RKO (cell line): ENCODE measurements around the gene GPR87.

Source experiments
- DNase-seq: peaks from one replicate; pipeline ENCODE4 v3.0.0-alpha.2; 2016; ENCODE audit warnings: low spot score

Gene GPR87

DNA sequence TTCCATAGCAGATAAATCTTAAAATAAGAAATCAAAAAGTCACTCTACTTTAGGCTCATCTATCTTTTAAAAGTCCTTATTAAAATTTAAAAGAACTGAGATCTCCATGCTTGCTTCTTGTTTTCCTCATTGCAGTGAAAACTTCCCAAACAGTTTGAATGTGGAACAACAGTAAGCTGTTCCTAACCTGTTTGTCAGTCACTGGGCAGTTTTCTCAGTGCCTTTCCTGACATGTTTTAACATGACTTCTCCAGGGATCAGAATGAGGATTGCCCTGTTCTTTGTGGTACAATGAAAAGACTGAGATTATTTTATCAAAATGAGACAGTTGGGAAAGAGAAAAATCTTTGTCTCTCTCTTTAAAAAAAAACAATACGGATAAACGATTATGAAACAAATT is 774 bp downstream of the GPR87 start:
- DNase-seq, result no peak

DNA sequence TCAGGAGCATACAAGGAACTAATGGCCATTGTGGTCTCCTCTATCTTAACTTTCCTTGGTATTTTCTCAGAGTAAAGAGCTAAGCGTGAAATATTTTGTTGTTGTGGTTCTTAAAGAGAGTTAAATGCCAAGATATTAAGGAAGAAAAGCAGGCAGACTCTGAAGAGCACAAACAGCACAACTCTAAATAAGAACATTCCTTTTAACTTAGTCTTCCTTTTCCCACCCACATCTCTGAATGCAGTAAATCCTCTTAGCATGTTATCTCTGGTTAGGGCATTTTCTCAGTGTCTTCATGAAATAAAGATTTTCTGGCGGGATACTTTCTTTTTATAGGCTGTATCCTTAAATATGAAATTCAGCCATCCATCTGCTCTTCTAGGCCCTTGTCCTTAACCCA is 1.5 kb downstream of the GPR87 start:
- DNase-seq, result no peak

DNA sequence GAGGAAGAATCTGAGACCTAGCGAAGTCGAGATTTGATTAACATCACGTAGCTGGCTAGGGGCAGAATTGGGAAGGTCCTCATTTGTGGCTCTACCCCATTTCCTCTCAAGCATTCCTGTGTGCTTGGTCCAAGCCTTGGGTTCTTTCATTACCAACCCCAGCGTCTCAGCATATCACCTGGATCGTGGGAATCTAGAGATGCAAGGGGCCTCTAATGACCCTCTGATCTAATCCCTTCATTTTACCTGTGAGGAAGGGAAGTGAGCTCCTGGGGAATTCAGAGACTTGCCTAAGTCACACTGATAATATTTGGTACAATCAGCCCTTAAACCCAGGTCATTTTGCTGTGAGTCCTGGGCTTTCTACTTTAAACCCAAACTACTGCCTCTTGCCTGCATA is 2.0 kb downstream of the GPR87 start:
- DNase-seq, result no peak

DNA sequence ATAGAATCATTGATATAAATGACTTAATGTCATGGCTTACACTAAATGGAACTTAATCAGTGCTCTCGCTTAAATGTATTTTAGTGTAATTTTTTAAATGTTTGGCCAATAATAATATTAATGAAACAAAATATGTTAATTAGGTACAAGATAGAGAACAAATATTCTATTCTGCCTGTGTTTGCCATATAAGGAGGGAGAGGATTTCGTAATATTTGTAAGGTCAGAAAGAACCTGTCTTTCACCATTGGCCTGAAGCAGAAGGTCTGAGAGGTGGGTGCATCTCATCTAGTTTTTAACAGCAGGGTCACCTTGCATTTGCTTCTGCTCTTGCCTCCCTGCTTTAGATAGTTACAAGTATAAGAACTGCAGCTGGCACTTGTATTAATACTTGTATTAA is 2.5 kb downstream of the GPR87 start:
- no peak for DNase-seq

DNA sequence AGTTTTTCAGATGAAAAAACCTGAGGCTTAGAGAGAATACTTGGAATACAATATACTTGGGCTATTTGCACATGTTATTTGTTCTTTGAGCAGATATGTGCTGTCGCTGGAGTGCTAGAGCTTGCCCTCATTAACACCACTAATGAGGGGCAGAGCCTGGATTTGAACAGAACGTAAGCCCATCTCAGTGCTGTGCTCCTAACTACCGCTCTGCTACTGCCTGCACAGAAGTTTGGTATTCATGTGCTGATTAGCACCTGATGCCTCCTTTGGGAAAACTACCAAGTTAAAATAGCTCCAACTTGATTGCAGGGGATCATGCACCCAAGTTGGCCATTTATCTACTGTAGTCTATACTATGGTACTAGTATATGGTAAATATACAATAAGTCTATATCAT is 3.6 kb downstream of the GPR87 start:
- no peak for DNase-seq

DNA sequence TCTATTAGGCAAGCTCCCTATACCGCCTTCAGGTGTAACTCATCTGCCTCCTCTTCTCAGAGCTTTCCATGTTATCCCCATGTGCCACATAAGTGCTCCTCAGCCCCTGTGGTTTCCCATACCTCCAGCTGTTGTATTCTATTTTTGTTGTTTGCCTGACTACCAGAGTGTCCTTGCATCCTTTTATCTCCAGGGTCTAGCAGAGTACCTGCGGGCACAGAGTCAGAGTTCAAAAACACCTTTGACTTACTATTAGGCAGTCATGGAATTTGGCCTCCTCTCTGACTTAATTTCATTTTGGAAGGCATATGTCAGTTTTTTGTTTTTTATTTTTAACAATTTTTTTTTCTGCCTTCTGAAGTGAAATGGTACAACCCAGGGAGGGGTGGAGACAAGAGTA is 7.1 kb downstream of the GPR87 start:
- DNase-seq, result no peak

DNA sequence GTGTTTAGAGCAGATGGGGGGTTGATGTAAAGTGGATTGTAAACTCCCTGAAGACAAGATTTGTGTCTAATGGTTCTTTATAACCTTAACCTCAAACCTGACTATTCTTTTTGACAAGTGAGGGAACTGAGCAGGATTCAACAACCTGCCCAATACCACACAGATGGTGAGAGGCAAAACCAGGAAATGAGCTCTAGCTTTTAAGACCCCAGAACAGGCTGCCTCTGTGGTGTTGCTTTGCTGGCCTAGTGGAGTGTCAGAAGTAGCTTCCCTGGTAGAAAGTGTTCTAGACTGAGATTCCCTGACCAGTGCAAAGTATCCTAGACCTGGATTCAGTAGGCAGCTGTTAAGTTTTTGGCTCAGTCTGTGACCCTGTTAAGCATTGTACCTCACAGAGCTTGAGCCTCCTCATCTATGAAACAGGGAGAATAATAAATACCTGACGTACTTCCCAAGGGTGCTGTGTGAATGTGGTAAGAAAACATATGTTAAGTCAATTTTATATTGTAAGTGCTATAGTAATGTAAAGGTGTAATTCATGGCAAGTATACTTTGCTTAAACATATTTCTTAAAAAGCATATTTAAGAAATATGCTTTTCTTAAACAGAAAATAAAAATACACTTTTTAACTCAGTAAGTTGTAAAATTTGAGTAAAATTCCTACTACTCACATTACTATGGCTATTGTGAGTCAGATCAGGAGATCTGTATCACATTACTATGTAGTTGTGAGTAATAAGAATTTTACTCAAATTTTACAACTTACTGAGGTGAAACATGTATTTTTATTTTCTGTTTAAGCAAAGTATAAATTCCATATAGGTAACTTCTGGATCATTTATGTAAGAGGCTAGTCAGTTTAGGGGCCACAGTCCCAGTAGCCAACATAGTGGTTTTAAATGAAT is 8.8 kb downstream of the GPR87 start:
- no peak for DNase-seq

DNA sequence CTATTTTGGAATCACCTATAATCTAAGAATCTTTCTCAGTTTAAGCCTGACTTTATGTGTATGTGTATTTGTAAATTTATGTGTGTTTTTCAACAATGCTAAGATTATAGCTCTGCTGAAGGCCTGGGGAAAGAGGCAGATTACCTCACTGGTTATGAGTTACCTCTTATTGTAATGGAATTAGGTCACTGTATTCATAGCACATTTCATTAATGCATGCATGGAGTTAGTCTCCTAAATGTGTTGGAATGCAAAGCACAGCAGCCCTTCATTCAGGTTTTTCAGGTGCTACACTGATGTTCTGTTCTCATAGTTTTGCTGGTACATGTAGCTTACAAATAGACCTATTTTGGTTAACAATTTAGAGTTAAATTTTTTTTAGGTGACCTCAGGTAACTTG is 9.5 kb downstream of the GPR87 start:
- DNase-seq, result no peak

DNA sequence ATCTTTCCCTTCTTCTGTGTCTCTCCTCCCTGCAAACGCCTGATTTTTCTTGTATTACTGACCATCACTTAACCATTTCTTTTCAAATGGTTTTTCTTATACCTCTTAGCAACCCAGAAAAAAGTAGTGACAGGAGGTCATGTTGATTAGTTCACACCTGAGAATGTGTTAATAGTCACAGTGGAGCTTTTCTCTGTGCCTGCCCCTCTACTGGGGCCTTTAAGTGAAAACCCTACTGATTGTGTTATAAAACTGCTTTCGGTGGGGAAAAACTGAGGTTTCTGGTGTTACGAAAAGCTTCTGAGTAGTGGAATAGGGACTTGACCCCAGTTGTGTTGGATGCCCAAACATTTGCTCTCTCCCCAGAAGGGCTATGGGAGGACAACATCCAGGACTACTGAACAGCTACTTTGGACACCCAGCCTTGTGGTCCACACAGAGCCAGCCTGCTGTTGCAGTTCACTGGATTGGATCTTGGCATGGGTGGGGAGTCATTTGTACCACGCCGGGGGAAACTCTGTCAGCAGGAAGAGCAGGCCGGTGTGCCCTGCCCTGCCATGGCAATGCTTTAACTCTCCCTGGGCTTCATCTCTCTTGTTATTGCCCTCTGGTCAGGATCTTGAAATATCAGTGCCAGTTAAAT is 10.3 kb downstream of the GPR87 start:
- no peak for DNase-seq

DNA sequence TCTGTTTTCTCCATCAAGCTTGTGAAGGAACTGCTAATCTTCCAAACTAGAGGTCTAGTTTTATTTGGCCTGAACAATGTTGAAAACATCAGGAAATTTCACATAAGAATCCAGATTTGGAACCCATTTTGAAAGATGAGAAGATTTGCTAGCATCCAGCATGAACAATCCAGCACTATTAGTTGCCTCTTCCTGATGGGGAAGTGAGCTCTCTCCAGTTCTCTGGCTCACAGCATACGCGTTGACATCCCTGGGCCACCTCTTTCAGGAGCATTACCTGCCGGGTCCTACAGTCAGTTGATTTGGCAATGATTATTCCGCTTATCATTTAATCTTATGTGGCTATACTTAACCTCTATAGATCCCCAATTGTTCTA is 10.9 kb downstream of the GPR87 start:
- DNase-seq, result no peak

DNA sequence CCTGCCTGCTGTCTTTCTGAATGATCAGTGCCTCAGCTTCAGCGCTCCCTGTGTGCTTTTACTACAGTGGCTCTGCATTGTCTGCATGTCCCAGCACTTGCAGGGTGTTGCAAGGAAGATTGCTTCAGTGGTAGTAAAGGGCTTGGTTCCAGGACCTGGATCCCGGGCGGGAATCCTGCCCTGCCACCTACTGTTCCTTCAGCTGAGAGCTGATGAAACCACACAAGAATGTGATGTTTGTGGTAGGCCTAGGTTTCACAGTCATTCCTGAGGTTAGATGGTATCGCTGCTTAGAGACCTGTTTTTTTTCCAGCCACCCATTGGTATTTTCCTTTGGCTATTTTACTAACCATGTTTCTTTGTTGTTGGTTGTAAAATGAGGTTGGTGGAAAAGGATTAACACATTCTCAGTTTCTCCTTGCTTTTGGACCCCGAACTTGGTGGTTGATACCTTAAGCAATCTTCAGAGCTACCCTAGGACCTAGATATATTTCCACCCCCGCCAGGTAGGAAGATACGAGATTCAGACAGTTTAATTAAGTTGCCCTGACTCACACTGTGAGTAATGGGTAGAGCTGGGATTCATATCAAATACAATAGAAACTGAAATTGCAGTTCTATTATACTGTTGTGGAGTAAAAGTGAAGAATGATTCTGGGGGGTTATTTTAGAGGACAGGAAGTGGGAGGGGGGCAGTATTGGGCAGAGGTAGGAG is 11.4 kb downstream of the GPR87 start:
- DNase-seq, result peak; percentile 30

DNA sequence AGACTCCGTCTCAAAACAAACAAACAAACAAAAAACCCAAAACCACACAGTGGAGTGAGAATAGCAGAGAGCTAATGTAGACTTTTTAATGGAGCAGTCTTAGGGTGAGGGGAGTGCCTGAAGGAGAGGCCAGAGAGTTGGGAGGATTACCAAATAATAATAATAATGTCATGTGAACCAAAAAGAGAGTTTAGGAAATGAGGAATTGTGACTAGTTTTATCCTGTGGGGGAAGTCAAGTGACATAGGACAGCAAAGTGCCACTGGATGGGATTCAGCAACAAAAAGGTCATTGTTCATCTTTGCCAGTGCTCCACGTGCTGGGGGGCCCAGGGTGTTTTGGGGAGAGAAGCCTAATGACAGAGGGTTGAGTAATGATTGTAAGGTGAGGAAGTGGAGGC is 12.9 kb downstream of the GPR87 start:
- DNase-seq, result no peak

DNA sequence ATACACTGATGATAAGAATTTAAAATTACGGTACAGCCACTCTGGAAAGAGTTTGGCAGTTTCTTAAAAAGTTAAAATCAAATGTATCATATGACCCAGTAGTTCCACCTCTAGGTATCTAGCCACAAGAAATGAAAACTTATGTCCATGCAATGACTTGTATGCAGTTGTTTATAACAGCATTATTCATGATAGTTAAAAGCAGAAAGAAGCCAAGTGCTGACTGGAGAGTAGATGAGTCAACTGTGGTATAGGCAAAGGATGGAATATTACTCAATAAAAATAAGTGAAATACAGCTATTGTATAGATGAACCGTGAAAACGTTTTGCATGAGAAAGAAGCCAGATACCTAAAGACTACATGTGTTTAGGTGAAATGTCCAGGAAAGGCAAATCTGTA is 14.8 kb downstream of the GPR87 start:
- DNase-seq, result peak; percentile 29

DNA sequence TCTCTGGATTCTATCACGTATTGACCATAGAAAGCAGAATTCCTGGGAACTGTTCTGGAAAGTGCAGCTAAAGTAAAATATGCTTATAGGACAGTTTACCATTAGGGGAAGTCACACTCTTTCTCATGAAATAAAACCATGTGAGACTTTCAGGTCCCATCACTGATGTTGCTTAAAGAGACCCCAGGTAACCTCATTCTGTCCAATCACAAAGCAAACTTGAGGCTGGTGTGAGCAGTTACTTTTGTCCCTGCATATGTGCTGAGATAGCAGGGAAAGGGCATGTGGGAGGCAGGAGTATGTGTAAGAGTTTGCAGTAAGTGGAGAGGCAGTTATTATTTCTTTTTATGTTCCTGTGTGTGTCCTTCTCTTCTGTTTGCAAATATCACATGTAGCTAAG is 16.1 kb downstream of the GPR87 start:
- DNase-seq, result no peak

DNA sequence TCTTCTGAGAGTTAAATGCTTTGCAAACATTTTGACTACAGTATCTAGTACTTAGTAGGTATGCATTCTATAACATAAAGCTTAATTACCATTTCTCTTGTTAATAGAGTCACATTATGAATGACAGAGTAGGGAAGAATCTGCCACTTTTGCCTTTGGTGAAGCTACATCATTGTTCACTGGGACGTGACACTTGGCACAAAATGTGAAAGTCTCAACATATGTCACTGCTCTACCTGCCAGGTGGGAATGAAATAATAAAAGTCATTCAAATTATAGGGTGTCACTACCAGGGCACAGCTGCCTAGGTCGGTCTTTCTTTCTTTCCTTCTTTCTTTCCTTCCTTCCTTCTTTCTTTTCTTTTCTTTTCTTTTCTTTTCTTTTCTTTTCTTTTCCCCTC is 17.6 kb downstream of the GPR87 start:
- no peak for DNase-seq

DNA sequence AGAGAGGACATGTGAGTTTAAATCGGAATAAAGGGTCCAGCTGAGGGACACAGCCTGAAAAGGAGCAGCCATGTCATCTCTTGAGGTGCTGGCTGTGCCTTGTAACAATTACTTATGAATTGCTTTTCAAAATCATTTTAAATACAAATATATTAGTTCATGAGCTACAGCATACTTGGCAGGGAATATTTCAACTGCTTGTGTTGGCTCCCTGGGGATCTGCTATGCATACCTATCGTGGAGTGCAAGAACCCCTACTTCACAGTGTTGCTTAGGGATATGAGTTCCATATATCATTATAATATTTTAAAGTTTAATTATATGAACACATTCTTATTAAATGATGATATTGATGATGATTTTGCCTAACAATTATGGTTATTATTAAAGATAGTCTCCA is 19.2 kb downstream of the GPR87 start:
- no peak for DNase-seq

DNA sequence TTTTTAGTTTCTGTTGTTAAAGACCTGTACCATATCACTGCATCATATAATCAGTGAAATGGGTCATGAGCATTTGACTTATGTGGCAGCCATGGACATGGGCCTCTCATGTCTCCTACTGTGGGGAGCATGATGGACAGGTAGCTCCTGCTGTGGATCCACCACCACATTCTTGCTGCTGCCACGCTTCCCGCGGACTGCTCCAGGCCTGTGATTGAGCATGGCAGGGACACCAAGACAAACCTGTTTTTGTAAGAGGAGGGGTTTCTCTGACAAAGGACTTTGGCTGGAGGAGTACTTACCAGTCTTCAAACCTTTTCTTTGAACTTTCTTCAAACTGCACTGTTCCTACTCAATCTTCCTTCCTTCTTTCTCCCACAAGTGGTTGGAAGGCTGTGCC is 20.4 kb downstream of the GPR87 start:
- DNase-seq, result no peak

DNA sequence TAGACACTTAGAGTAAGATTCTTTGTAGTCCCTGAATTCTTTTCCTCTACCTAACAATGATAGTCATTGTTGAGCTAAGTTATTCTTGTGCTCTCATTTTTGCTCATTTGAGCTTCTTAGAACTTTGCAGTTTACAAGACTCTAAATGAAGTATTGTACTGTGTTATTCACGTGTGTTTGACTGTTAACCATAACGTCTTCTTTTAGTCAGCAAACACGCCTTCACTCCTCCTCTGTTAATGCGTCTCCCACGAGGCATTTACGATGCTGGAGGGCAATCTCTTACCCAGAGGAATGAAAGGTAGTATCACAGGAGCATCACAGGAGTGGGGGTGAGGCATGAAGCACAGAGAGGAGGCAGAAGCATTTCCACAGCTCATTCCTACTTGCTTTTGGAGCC is 23.5 kb downstream of the GPR87 start:
- DNase-seq, result no peak

DNA sequence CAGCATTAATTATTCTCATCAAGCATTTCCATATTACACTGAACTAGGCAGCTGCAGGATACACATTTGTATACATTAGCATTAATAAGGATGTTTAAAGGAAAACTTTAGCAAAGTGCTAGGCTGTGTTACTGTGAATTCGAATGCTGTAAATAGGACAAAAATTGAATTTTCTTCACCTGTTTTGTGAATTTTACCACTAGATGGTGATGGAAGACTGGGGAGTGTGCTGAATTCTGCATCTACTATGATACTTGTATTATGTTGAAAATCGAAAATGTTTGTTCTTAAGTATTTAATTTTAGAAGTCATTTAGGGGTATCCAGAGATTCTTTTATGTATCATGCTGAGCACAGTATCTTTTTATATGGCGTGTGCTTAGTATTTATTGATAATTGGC is 25.9 kb downstream of the GPR87 start:
- DNase-seq, result peak; percentile 22

DNA sequence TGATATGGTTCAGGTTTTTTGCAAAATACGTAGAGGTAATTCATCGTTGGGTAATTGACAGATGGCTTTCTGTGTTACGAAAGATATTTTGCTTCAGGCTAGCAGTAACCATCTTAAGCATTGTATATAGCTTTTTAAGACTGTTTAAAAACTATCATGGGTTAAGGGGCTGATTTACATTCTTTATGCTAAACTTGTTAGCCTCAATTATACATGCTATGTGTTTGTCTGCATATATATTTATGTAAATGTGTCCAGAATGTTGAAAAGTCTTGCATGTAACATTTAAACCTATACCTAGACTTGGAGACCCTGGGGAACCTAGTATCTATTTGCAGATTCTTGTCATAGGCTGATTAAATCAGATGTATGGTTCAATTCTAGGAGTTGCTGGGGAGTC is 27.2 kb downstream of the GPR87 start:
- no peak for DNase-seq

DNA sequence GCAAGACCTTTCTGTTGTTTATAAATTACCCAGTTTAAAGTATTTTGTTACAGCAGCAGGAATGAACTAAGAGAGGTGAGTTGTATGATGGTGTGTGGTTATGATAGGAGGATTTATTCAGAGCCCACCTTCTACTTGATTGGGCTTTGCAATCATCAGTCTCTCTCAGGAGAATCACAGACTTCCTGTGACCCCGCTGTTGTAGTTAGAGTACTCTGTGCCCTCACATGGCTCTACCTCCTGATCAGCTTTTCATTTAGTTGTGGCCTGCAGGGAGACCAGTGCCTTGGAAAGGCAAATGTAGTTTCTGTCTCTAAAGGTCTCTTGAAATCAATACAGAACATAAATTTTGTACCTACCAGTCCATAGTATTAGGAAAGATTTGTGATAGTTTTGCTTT is 30.7 kb downstream of the GPR87 start:
- DNase-seq, result no peak

DNA sequence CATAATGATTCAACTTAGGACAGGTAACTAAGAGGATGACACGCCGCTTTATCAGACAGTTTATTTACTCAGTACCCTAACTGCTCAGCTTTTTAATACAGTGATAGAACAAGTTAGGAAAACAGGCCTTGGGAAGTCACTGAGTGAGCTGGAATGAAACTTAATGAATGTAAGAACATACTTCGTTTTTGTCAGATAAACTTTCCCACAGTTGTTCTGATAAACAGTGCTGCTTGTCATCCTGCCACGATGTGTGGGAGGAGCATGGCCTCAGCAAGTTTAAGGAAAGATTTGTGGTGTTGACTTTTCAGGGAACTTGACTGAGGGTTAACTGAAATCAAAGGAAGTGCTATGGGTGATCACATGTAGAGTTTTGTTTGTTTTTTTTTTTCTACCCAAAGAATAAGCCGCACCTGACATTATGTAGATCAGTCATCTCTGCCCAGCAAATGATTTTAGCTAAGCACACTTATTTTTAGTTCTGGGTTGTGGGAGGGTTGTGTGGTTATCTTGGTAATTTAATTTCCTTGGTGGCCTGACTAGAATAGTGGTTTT is 32.6 kb downstream of the GPR87 start:
- no peak for DNase-seq

DNA sequence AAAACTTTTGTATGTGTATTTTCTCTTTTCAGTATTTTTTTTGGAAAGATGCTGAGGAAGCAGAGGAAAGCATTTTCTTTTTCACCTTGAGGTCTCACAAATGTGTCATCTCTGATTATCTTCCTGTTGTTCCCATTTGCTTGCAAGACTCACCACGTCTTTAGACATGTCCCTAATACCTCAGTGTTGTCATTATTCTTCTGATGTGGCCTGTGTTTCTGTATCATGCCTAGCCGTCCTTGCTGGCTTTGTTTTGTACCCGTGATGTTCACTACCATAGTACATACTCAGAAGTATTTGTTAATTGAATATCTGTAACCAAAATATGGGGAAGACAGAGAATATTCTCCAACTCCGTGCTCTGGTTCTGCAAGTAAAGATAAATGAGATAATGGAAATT is 33.2 kb downstream of the GPR87 start:
- no peak for DNase-seq
